CD14-positive monocyte (primary cell): ENCODE measurements around the gene CNIH2. TPM values are rescaled to one million over a fixed set of nuclear protein-coding genes. Genes with fewer than 3 reads are reported as not detected.
A peak's percentile ranks its signal among the peaks of the same experiment; 100 is the strongest.

Experiments used
- DNase-seq, 3 donors: peaks; one replicate each; pipeline ENCODE4 v3.0.0-alpha.2; 2011 to 2022
- H2AFZ ChIP-seq: 2 replicates; pipeline ENCODE4 v1.6.0; 2012; ENCODE audit warnings: mild to moderate bottlenecking, low read depth, low read length, inconsistent platforms; ENCODE audit not compliant: insufficient read depth, poor library complexity, severe bottlenecking
- H3K27ac ChIP-seq, 2 donors: 1 replicate in 1 of 2; 2 replicates in 1 of 2; pipeline ENCODE4 v1.5.1; 2012 to 2013; ENCODE audit warnings: low read length in 2 of 2, control low read depth in 1 of 2, inconsistent platforms in 1 of 2, low read depth in 1 of 2, mild to moderate bottlenecking in 1 of 2
- H3K27me3 ChIP-seq, 2 donors: one replicate each; pipeline versions ENCODE4 v1.6.0 to v1.6.1; 2011 to 2013; ENCODE audit warnings: low read length in 2 of 2; ENCODE audit not compliant: control insufficient read depth in 2 of 2, insufficient read depth in 2 of 2
- H3K36me3 ChIP-seq, 2 donors: replicated peaks in 1 of 2; 1 replicate in 1 of 2; 2 replicates in 1 of 2; pipeline versions ENCODE4 v1.5.1 to v1.6.1; 2012 to 2013; ENCODE audit warnings: low read length in 2 of 2, control low read depth in 1 of 2, inconsistent platforms in 1 of 2, mild to moderate bottlenecking in 1 of 2; ENCODE audit not compliant: insufficient read depth in 2 of 2, control insufficient read depth in 1 of 2
- H3K4me1 ChIP-seq, 2 donors: 1 replicate in 1 of 2; 2 replicates in 1 of 2; pipeline versions ENCODE4 v1.5.1 to v1.6.1; 2012 to 2013; ENCODE audit warnings: low read length in 2 of 2, control low read depth in 1 of 2, inconsistent platforms in 1 of 2, mild to moderate bottlenecking in 1 of 2, moderate library complexity in 1 of 2; ENCODE audit not compliant: insufficient read depth in 2 of 2, control insufficient read depth in 1 of 2
- H3K4me2 ChIP-seq: replicated peaks from 2 replicates; pipeline ENCODE3; 2012; ENCODE audit warnings: low read length, moderate library complexity, mild to moderate bottlenecking; ENCODE audit not compliant: poor library complexity, severe bottlenecking; ENCODE audit errors: extremely low read depth
- H3K4me3 ChIP-seq, 3 experiments: fragments of 200-600 bp in 1 of 3; sonication (generic) in 1 of 3; replicated peaks in 1 of 3; 1 replicate in 2 of 3; 2 replicates in 1 of 3; pipeline ENCODE4 v1.5.1; 2011 to 2013; ENCODE audit warnings: low read length in 3 of 3, mild to moderate bottlenecking in 3 of 3, control low read depth in 2 of 3, low read depth in 2 of 3, inconsistent platforms in 1 of 3, moderate library complexity in 1 of 3
- H3K79me2 ChIP-seq: 2 replicates; pipeline ENCODE4 v1.6.0; 2012; ENCODE audit warnings: mild to moderate bottlenecking, control low read depth, inconsistent platforms, low read length, moderate library complexity; ENCODE audit not compliant: insufficient read depth
- H3K9ac ChIP-seq: 2 replicates; pipeline ENCODE4 v1.6.0; 2017; ENCODE audit warnings: low read length, mild to moderate bottlenecking; ENCODE audit not compliant: insufficient read depth, poor library complexity, severe bottlenecking
- H3K9me3 ChIP-seq, 2 donors: replicated peaks in 1 of 2; 1 replicate in 1 of 2; 2 replicates in 1 of 2; pipeline versions ENCODE4 v1.5.1 to v1.6.1; 2012 to 2013; ENCODE audit warnings: low read length in 2 of 2, control low read depth in 1 of 2; ENCODE audit not compliant: control insufficient read depth in 1 of 2, insufficient read depth in 1 of 2
- H4K20me1 ChIP-seq: 2 replicates; pipeline ENCODE4 v1.6.0; 2012; ENCODE audit warnings: mild to moderate bottlenecking, low read length, control low read depth, moderate library complexity; ENCODE audit not compliant: insufficient read depth
- H3K27ac Mint-ChIP-seq, 7 donors: one replicate each; pipeline ENCODE4 v1.8.0; 2020; ENCODE audit warnings: mild to moderate bottlenecking in 7 of 7, mixed read lengths in 7 of 7, moderate library complexity in 6 of 7, inconsistent platforms in 2 of 7
- H3K27me3 Mint-ChIP-seq, 3 donors: one replicate each; pipeline ENCODE4 v1.8.0; 2021 to 2022; ENCODE audit warnings: low read depth in 3 of 3, mild to moderate bottlenecking in 3 of 3, mixed read lengths in 3 of 3, moderate library complexity in 3 of 3, inconsistent platforms in 1 of 3
- H3K36me3 Mint-ChIP-seq, 2 donors: one replicate each; pipeline ENCODE4 v1.8.0; 2020; ENCODE audit warnings: mixed read lengths in 2 of 2, inconsistent platforms in 1 of 2, mild to moderate bottlenecking in 1 of 2
- H3K4me1 Mint-ChIP-seq: one replicate; pipeline ENCODE4 v1.8.0; 2020; ENCODE audit warnings: mild to moderate bottlenecking, mixed read lengths
- H3K4me3 Mint-ChIP-seq, 2 donors: one replicate each; pipeline ENCODE4 v1.8.0; 2020; ENCODE audit warnings: mild to moderate bottlenecking in 2 of 2, mixed read lengths in 2 of 2, moderate library complexity in 1 of 2
- H3K9me3 Mint-ChIP-seq, 7 donors: one replicate each; pipeline ENCODE4 v1.8.0; 2020 to 2022; ENCODE audit warnings: mixed read lengths in 7 of 7, mild to moderate bottlenecking in 6 of 7, moderate library complexity in 6 of 7, inconsistent platforms in 2 of 7
- WGBS: methylation state at CpG from one replicate; pipeline ENCODE4 v1.1.5; 2013; ENCODE audit warnings: missing lambda C conversion rate; ENCODE audit not compliant: insufficient coverage; 5-methylcytosine and 5-hydroxymethylcytosine counted together
- intact Hi-C, 2 donors: fragments of 100-400 bp; cut with micrococcal nuclease; formaldehyde crosslinking; loops; one replicate each; pipeline versions ENCODE4 v1.15.0 to v1.15.1; 2023
- polyA plus RNA-seq, 3 donors: library from polyadenylated mRNA; depleted of rRNA in 1 of 3; unstranded in 2 of 3; stranded (reverse) in 1 of 3; fragments of 300-500 nt in 2 of 3; fragments of >200 nt in 1 of 3; fragmentation: Illumina TruSeq in 2 of 3; gene quantifications; 1 replicate in 2 of 3; 2 replicates in 1 of 3; pipeline ENCODE4 v1.2.3, GENCODE V29; 2012 to 2021
- TF ChIP-seq, protein P1 (sequence below): fragments of 200-600 bp; IDR thresholded peaks from one replicate; pipeline ENCODE4 v1.8.0; 2022; ENCODE audit warnings: antibody characterized with exemption, mild to moderate bottlenecking

Gene CNIH2
- polyA plus RNA-seq, 3 donors: 1.2 TPM; not detected in 2

DNA sequence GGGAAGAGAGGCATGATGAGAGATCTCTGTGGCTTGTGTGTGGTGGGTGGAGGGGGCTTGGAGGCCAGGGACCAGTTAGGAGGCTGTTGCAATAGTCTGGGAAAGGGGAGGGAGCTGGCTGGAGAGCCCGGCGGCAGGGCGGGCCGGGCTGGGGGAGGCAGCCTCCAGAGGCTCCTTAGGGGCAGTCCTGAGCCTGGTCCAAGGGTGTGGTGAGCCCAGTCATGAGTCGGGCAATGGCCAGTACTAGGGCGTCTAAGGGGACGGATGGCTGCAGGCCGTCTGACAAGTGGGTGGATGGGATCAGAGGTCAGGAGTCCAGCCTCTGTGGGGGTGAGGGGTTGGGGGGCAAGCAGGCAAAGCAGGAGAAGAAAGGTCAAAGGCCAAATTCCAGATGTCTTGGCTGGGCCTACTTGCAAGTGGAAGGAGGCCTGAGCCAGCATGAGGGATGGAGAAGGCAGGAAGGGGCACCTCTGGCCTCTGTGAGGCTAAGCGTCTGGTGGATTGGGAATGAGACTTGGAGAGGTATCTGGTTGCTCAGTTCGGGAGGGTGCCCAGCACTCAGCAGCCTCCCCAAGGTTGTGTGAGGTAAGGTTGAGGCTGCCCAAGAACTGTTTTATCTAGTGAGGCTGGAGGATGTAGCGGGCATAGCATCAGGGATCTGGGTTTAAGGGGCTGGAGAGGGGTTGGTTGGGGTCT, 44.9 kb downstream of the CNIH2 start:
- Mint-ChIP-seq H3K27ac (no peak overlapping the region), H3K9me3 (peaks cover 0 to 9% (median 3%) of the 10 kb centered on the region in 7 donors), H3K36me3 (no peaks in the 10 kb centered on the region), H3K4me1 (peaks cover 19% of the 10 kb centered on the region), H3K27me3 (peaks cover 2 to 7% (median 2%) of the 10 kb centered on the region in 3 donors), H3K4me3 (no peak overlapping the region)
- no peak for DNase-seq
- Histone ChIP-seq H3K36me3 (no peaks in the 10 kb centered on the region), H3K4me2 (no peak overlapping the region), H4K20me1 (no peaks in the 10 kb centered on the region), H3K79me2 (no peaks in the 10 kb centered on the region), H3K9ac (no peak overlapping the region), H3K4me1 (peaks cover 15 to 16% of the 10 kb centered on the region in 2 donors), H2AFZ (no peak overlapping the region), H3K27me3 (no peaks in the 10 kb centered on the region), H3K9me3 (no peaks in the 10 kb centered on the region), H3K27ac (no peak overlapping the region), H3K4me3 (no peak overlapping the region)
- 90% methylated on average over 11 of the region's 11 CpGs for WGBS
- TF ChIP-seq, protein P1, sequence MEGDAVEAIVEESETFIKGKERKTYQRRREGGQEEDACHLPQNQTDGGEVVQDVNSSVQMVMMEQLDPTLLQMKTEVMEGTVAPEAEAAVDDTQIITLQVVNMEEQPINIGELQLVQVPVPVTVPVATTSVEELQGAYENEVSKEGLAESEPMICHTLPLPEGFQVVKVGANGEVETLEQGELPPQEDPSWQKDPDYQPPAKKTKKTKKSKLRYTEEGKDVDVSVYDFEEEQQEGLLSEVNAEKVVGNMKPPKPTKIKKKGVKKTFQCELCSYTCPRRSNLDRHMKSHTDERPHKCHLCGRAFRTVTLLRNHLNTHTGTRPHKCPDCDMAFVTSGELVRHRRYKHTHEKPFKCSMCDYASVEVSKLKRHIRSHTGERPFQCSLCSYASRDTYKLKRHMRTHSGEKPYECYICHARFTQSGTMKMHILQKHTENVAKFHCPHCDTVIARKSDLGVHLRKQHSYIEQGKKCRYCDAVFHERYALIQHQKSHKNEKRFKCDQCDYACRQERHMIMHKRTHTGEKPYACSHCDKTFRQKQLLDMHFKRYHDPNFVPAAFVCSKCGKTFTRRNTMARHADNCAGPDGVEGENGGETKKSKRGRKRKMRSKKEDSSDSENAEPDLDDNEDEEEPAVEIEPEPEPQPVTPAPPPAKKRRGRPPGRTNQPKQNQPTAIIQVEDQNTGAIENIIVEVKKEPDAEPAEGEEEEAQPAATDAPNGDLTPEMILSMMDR: no peak
- intact Hi-C loops: no loop called here

DNA sequence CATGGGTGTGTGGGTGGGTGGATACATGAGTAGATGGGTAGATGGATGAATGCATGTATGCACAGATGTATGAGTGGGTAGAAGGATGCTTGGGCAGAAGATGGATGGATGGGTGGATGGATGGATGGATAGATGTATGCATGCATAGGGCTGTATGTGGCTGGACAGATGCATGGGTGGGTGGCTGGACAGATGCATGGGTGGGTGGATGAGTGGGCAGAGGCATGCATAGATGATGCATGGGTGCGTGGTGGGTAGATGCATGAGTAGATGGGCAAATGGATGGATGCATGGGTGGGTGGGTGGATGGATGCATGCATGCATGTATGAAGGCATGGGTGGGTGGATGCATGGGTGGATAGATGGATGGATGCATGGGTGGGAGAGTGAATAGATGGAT, 45.7 kb downstream of the CNIH2 start:
- no peak overlapping the region for H2AFZ ChIP-seq
- H4K20me1 ChIP-seq: no peaks in the 10 kb centered on the region
- TF ChIP-seq, protein P1: no peak
- Mint-ChIP-seq H3K9me3 (peaks cover 0 to 9% (median 3%) of the 10 kb centered on the region in 7 donors), H3K4me3 (no peak overlapping the region), H3K4me1 (peaks cover 19% of the 10 kb centered on the region), H3K36me3 (no peaks in the 10 kb centered on the region), H3K27me3 (peaks cover 2 to 5% (median 4%) of the 10 kb centered on the region in 3 donors), H3K27ac (peak overlapping the region in 1 of 7 donors; percentile 14)
- H3K4me3 ChIP-seq: no peak overlapping the region
- no peak overlapping the region for H3K9ac ChIP-seq
- 100% methylated on average over 1 of the region's 1 CpG for WGBS
- no peak overlapping the region for H3K4me2 ChIP-seq
- intact Hi-C loops: no loop called here
- no peaks in the 10 kb centered on the region for H3K79me2 ChIP-seq
- H3K27me3 ChIP-seq: no peaks in the 10 kb centered on the region
- no peaks in the 10 kb centered on the region for H3K36me3 ChIP-seq
- no peaks in the 10 kb centered on the region for H3K9me3 ChIP-seq
- H3K27ac ChIP-seq: no peak overlapping the region
- no peak for DNase-seq
- peaks cover 14 to 16% of the 10 kb centered on the region in 2 donors for H3K4me1 ChIP-seq
